H1 (cell line): ENCODE results near the gene MBNL2. TPM values are rescaled to one million over a fixed set of nuclear protein-coding genes. Genes with fewer than 3 reads are reported as not detected.

Experiments
- CTCF ChIA-PET: fragments of 300-600 bp; sonication (Branson Sonifier 250); formaldehyde crosslinking; loops from one replicate; lab custom pipeline; 2021; ENCODE audit not compliant: partially characterized antibody; lab: Charles Lee
- POLR2A ChIA-PET: fragments of 300-600 bp; sonication (Branson Sonifier 250); formaldehyde crosslinking; loops from one replicate; lab custom pipeline; 2021; ENCODE audit warnings: inconsistent platforms; ENCODE audit not compliant: partially characterized antibody; lab: Charles Lee
- DNase-seq, 2 experiments: peaks; one replicate each; pipeline versions ENCODE4 v3.0.0 to v3.0.0-alpha.2; 2010 to 2022; ENCODE audit warnings: low spot score in 2 of 2, low read depth in 1 of 2, mixed read lengths in 1 of 2
- FAIRE-seq: peaks from 2 replicates; lab custom pipeline; 2011; peaks lifted over from hg19 to GRCh38; lab: Jason Lieb, UNC
- H2AFZ ChIP-seq: 2 replicates; pipeline ENCODE4 v1.8.1; 2012; ENCODE audit warnings: low read length, inconsistent platforms
- H2AK5ac ChIP-seq: 2 replicates; pipeline ENCODE4 v1.6.1; 2013; ENCODE audit warnings: low read depth, low read length
- H2BK120ac ChIP-seq: replicated peaks from 2 replicates; pipeline ENCODE3; 2013; ENCODE audit warnings: low read depth, low read length, inconsistent platforms
- H2BK12ac ChIP-seq: 2 replicates; pipeline ENCODE4 v1.6.1; 2013; ENCODE audit warnings: low read depth, low read length
- H2BK15ac ChIP-seq: 2 replicates; pipeline ENCODE4 v1.6.1; 2013; ENCODE audit warnings: low read length
- H2BK20ac ChIP-seq: 2 replicates; pipeline ENCODE4 v1.6.1; 2013; ENCODE audit warnings: low read length
- H2BK5ac ChIP-seq: 2 replicates; pipeline ENCODE4 v1.6.1; 2013; ENCODE audit warnings: low read depth, low read length
- H3K14ac ChIP-seq: 2 replicates; pipeline ENCODE4 v1.6.1; 2013; ENCODE audit warnings: inconsistent platforms; ENCODE audit not compliant: insufficient read length
- H3K18ac ChIP-seq: 2 replicates; pipeline ENCODE4 v1.6.1; 2013; ENCODE audit warnings: low read length; ENCODE audit errors: extremely low read depth
- H3K23ac ChIP-seq: 2 replicates; pipeline ENCODE4 v1.6.1; 2013; ENCODE audit warnings: inconsistent platforms; ENCODE audit not compliant: insufficient read length
- H3K23me2 ChIP-seq: 2 replicates; pipeline ENCODE4 v1.6.1; 2013; ENCODE audit warnings: low read depth, low read length
- H3K27ac ChIP-seq: 2 replicates; pipeline ENCODE4 v1.6.1; 2011; ENCODE audit warnings: low read depth, low read length, inconsistent platforms
- H3K27me3 ChIP-seq, 4 experiments: replicated peaks in 1 of 4; 1 replicate in 1 of 4; 2 replicates in 3 of 4; pipeline versions ENCODE4 v1.6.1 to v1.8.1; 2011 to 2013; ENCODE audit warnings: low read length in 3 of 4, mild to moderate bottlenecking in 3 of 4, inconsistent platforms in 2 of 4, mixed read lengths in 2 of 4, moderate library complexity in 1 of 4; ENCODE audit not compliant: control insufficient read depth in 3 of 4, insufficient read depth in 3 of 4; ENCODE audit errors: extremely low read depth in 1 of 4
- H3K36me3 ChIP-seq, 4 experiments: 2 replicates each; pipeline versions ENCODE4 v1.6.1 to v1.8.1; 2011 to 2013; ENCODE audit warnings: mild to moderate bottlenecking in 4 of 4, low read length in 3 of 4, moderate library complexity in 2 of 4, control low read depth in 1 of 4, inconsistent platforms in 1 of 4; ENCODE audit not compliant: insufficient read depth in 4 of 4, control insufficient read depth in 2 of 4
- H3K4ac ChIP-seq: replicated peaks from 2 replicates; pipeline ENCODE3; 2013; ENCODE audit warnings: low read length, low read depth, mixed read lengths, inconsistent platforms; ENCODE audit not compliant: insufficient read length
- H3K4me1 ChIP-seq, 4 experiments: replicated peaks in 1 of 4; 1 replicate in 1 of 4; 2 replicates in 3 of 4; pipeline versions ENCODE4 v1.6.1 to v1.8.1; 2011 to 2013; ENCODE audit warnings: low read length in 3 of 4, inconsistent platforms in 2 of 4, mixed read lengths in 1 of 4; ENCODE audit not compliant: insufficient read depth in 4 of 4, control insufficient read depth in 3 of 4
- H3K4me2 ChIP-seq, 2 experiments: 2 replicates each; pipeline versions ENCODE4 v1.6.1 to v1.8.1; 2011 to 2013; ENCODE audit warnings: low read depth in 2 of 2, low read length in 2 of 2, control low read depth in 1 of 2, inconsistent platforms in 1 of 2, mild to moderate bottlenecking in 1 of 2; ENCODE audit not compliant: insufficient read depth in 1 of 2
- H3K4me3 ChIP-seq, 4 experiments: fragments of 200-600, 300-600 bp in 1 of 4; sonication (generic), shearing (Covaris generic), sonication (Bioruptor Twin) in 1 of 4; 2 replicates each; pipeline versions ENCODE4 v1.5.1 to v1.8.1; 2011 to 2016; ENCODE audit warnings: low read length in 4 of 4, low read depth in 3 of 4, control low read depth in 2 of 4, inconsistent platforms in 2 of 4, mild to moderate bottlenecking in 2 of 4, mixed read lengths in 1 of 4, moderate library complexity in 1 of 4; ENCODE audit not compliant: insufficient read depth in 2 of 4; ENCODE audit errors: extremely low read depth in 1 of 4
- H3K56ac ChIP-seq: replicated peaks from 2 replicates; pipeline ENCODE3; 2013; ENCODE audit warnings: low read depth, mild to moderate bottlenecking, mixed read lengths, low read length, inconsistent platforms; ENCODE audit not compliant: insufficient read length
- H3K79me1 ChIP-seq: 2 replicates; pipeline ENCODE4 v1.6.1; 2013; ENCODE audit warnings: low read depth, low read length, control low read depth
- H3K79me2 ChIP-seq, 2 experiments: 2 replicates each; pipeline versions ENCODE4 v1.6.1 to v1.8.1; 2012 to 2013; ENCODE audit warnings: low read length in 2 of 2, mild to moderate bottlenecking in 2 of 2, inconsistent platforms in 1 of 2; ENCODE audit not compliant: insufficient read depth in 2 of 2, control insufficient read depth in 1 of 2
- H3K9ac ChIP-seq, 4 experiments: replicated peaks in 1 of 4; 1 replicate in 1 of 4; 2 replicates in 3 of 4; pipeline versions ENCODE4 v1.6.1 to v1.8.1; 2011 to 2013; ENCODE audit warnings: low read depth in 3 of 4, low read length in 3 of 4, control low read depth in 2 of 4, mild to moderate bottlenecking in 2 of 4, moderate library complexity in 2 of 4, inconsistent platforms in 1 of 4; ENCODE audit errors: extremely low read depth in 1 of 4
- H3K9me3 ChIP-seq, 2 experiments: 2 replicates each; pipeline versions ENCODE4 v1.6.1 to v1.8.1; 2012 to 2013; ENCODE audit warnings: mild to moderate bottlenecking in 2 of 2, moderate library complexity in 2 of 2, control low read depth in 1 of 2, inconsistent platforms in 1 of 2, low read depth in 1 of 2, low read length in 1 of 2, mixed read lengths in 1 of 2; ENCODE audit not compliant: insufficient read depth in 2 of 2
- H4K20me1 ChIP-seq, 2 experiments: replicated peaks in 1 of 2; 2 replicates each; pipeline versions ENCODE3 to v1.8.1; 2011 to 2013; ENCODE audit warnings: inconsistent platforms in 2 of 2, low read length in 2 of 2, mild to moderate bottlenecking in 1 of 2; ENCODE audit not compliant: insufficient read depth in 2 of 2, control insufficient read depth in 1 of 2
- H4K5ac ChIP-seq: 2 replicates; pipeline ENCODE4 v1.6.1; 2013; ENCODE audit warnings: low read length, low read depth, mixed read lengths, inconsistent platforms; ENCODE audit not compliant: insufficient read length
- H4K8ac ChIP-seq: 2 replicates; pipeline ENCODE4 v1.8.0; 2013; ENCODE audit warnings: mild to moderate bottlenecking, moderate library complexity, low read length, inconsistent platforms; ENCODE audit not compliant: insufficient read depth; ENCODE audit errors: extremely low read depth
- H4K91ac ChIP-seq: replicated peaks from 2 replicates; pipeline ENCODE3; 2013; ENCODE audit warnings: low read length, mixed read lengths, inconsistent platforms; ENCODE audit not compliant: insufficient read length
- ASH2L ChIP-seq: fragments of 200-600, 300-600 bp; sonication (generic); IDR thresholded peaks from one replicate; pipeline ENCODE4 v1.7.1; 2017; ENCODE audit warnings: low read length
- CEBPB ChIP-seq: IDR thresholded peaks from 2 replicates; pipeline ENCODE4 v1.6.1; 2012; ENCODE audit warnings: low read depth, low read length
- FOSL1 ChIP-seq: IDR thresholded peaks from 2 replicates; pipeline ENCODE4 v1.6.1; 2011; ENCODE audit warnings: mild to moderate bottlenecking, low read depth, low read length, moderate library complexity; ENCODE audit not compliant: insufficient read depth
- GABPA ChIP-seq: IDR thresholded peaks from 2 replicates; pipeline ENCODE4 v1.6.1; 2011; ENCODE audit warnings: mild to moderate bottlenecking, low read length, moderate library complexity, borderline replicate concordance; ENCODE audit not compliant: insufficient read depth
- HDAC2 ChIP-seq, 2 experiments: fragments of 300-600 bp in 1 of 2; sonication (generic) in 1 of 2; IDR thresholded peaks; 2 replicates each; pipeline ENCODE4 v1.6.1; 2011 to 2012; ENCODE audit warnings: low read depth in 2 of 2, low read length in 2 of 2, mild to moderate bottlenecking in 2 of 2, moderate library complexity in 2 of 2, borderline replicate concordance in 1 of 2, inconsistent platforms in 1 of 2
- POLR2A ChIP-seq, 2 experiments: IDR thresholded peaks; 1 replicate in 1 of 2; 2 replicates in 1 of 2; pipeline ENCODE4 v1.6.1; 2011; ENCODE audit warnings: low read depth in 2 of 2, low read length in 2 of 2, mild to moderate bottlenecking in 2 of 2; ENCODE audit errors: control extremely low read depth in 1 of 2
- RBBP5 ChIP-seq: IDR thresholded peaks from 2 replicates; pipeline ENCODE4 v1.7.1; 2012; ENCODE audit warnings: low read depth, mild to moderate bottlenecking, inconsistent platforms, low read length, moderate library complexity, borderline replicate concordance
- RXRA ChIP-seq: IDR thresholded peaks from 2 replicates; pipeline ENCODE4 v1.6.1; 2011; ENCODE audit warnings: low read depth, mild to moderate bottlenecking, low read length, moderate library complexity; ENCODE audit not compliant: insufficient read depth
- SAP30 ChIP-seq: fragments of 300-600 bp; sonication (generic); IDR thresholded peaks from 2 replicates; pipeline ENCODE4 v1.7.1; 2012; ENCODE audit warnings: low read length, moderate library complexity, mild to moderate bottlenecking, inconsistent platforms; ENCODE audit not compliant: insufficient read depth, insufficient replicate concordance
- SIN3A ChIP-seq, 2 experiments: IDR thresholded peaks in 1 of 2; conservative IDR thresholded peaks in 1 of 2; 2 replicates each; pipeline ENCODE4 v1.6.1; 2011 to 2012; ENCODE audit warnings: low read length in 2 of 2, improper control_type of control experiment in 1 of 2, low read depth in 1 of 2, mild to moderate bottlenecking in 1 of 2
- SP2 ChIP-seq: IDR thresholded peaks from 2 replicates; pipeline ENCODE4 v1.6.1; 2012; ENCODE audit warnings: mild to moderate bottlenecking, low read length, inconsistent platforms
- TAF1 ChIP-seq: IDR thresholded peaks from 2 replicates; pipeline ENCODE4 v1.6.1; 2011; ENCODE audit warnings: mild to moderate bottlenecking, low read depth, low read length
- ZNF274 ChIP-seq: IDR thresholded peaks from 2 replicates; pipeline ENCODE4 v1.7.0; 2012; ENCODE audit warnings: low read length, borderline replicate concordance; ENCODE audit errors: extremely low read depth
- WGBS, 2 experiments: shearing (Covaris generic) in 1 of 2; methylation state at CpG; one replicate each; pipeline versions ENCODE4 v1.1.6 to v1.1.7; 2013 to 2015; ENCODE audit warnings: low lambda C conversion rate in 2 of 2, mixed read lengths in 2 of 2, inconsistent platforms in 1 of 2, low coverage in 1 of 2, missing lambda C conversion rate in 1 of 2; ENCODE audit not compliant: insufficient replicate concordance in 2 of 2, insufficient coverage in 1 of 2, insufficient read length in 1 of 2; ENCODE audit errors: extremely low coverage in 1 of 2, missing lambda C conversion rate in 1 of 2; 5-methylcytosine and 5-hydroxymethylcytosine counted together
- polyA plus RNA-seq, 7 experiments: library from polyadenylated mRNA; depleted of rRNA in 3 of 7; stranded (reverse) in 5 of 7; unstranded in 2 of 7; fragments of >200 nt in 5 of 7; fragments of 200-250 nt in 2 of 7; gene quantifications; 1 replicate in 5 of 7; 2 replicates in 1 of 7; 4 replicates in 1 of 7; pipeline versions ENCODE4 v1.2.1 to v1.2.3, GENCODE V29; 2011 to 2013; ENCODE audit warnings: missing spikeins in 2 of 7, mixed read lengths in 2 of 7
- total RNA-seq: library from RNA; stranded (reverse); fragmentation: NEBNext Ultra II Directional; extraction: Animal tissue kit (Norgen Biotek cat#: 25700); gene quantifications from 2 replicates; pipeline ENCODE4 v1.2.1, GENCODE V29; 2021
- TF ChIP-seq, protein P1 (sequence below): IDR thresholded peaks from 2 replicates; pipeline ENCODE4 v1.6.1; 2011; ENCODE audit warnings: low read depth, mild to moderate bottlenecking, low read length; ENCODE audit not compliant: insufficient read depth

Gene MBNL2
- total and polyA plus RNA-seq, 2 of the 8 experiments (the other 6 are each of a cell fraction or from before 2014, with no cell fraction given) = 1.0 to 2.6 TPM

DNA sequence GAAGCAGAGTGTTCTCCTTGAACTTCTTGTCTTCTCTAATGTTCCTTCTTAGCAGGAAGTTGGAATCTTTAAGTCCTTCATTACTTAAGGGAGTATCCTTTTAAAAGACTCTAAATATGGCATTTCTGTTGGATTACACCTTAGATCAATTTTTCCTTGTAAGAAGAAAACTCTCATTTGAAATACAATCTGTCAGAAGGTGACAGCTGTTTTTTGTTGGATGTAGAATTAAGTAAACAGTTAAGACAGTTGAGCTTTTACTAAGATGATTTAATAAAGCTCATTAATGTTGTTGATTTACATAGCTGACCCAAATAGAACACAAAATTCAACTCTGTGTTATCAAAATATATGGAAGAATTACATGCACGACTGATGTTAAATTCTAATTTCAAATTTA is 16.7 kb upstream of the MBNL2 start:
- Histone ChIP-seq H3K9me3 (no peaks in the 10 kb centered on the region), H3K23ac (no peak overlapping the region), H4K5ac (no peak overlapping the region), H3K23me2 (no peaks in the 10 kb centered on the region), H3K27ac (no peak overlapping the region), H4K91ac (no peak overlapping the region), H3K14ac (no peak overlapping the region), H3K79me2 (no peaks in the 10 kb centered on the region), H3K4me2 (no peak overlapping the region), H3K18ac (no peak overlapping the region), H4K8ac (no peak overlapping the region), H2BK15ac (no peak overlapping the region), H3K56ac (no peak overlapping the region), H2AFZ (no peak overlapping the region), H3K36me3 (no peaks in the 10 kb centered on the region), H2BK12ac (no peak overlapping the region), H3K4me3 (no peak overlapping the region), H3K9ac (no peak overlapping the region), H3K27me3 (no peaks in the 10 kb centered on the region), H2BK20ac (no peak overlapping the region), H2BK120ac (no peak overlapping the region), H2BK5ac (no peak overlapping the region), H4K20me1 (no peaks in the 10 kb centered on the region), H3K4me1 (no peaks in the 10 kb centered on the region), H3K79me1 (no peaks in the 10 kb centered on the region), H2AK5ac (no peak overlapping the region), H3K4ac (no peak overlapping the region)
- DNase-seq (no peak), FAIRE-seq (no peak)
- POLR2A ChIA-PET = no interaction called here
- 88% methylated on average over 1 of the region's 1 CpG; no CpG with 5 or more reads in 1 of the 2 experiments for WGBS, 2 experiments
- CTCF ChIA-PET = interaction anchor here (0.6 kb wide), 1 partner anchor 918 kb away, joined by 3 read pairs; no protein-coding TSS in a partner anchor
- TF ChIP-seq RBBP5 (no peak), CEBPB (no peak), POLR2A (IDR thresholded peaks at IDR 0.05; ENCODE audit: control extremely low read depth in 1 of 2, low read depth in 2 of 2, low read length in 2 of 2) (no peak), FOSL1 (no peak), SIN3A (conservative IDR thresholded peaks at IDR 0.05 in 1 of 2, IDR thresholded peaks at IDR 0.05 in 1 of 2; ENCODE audit: low read depth in 1 of 2, low read length in 2 of 2) (no peak), GABPA (no peak), SP2 (no peak), SAP30 (no peak), HDAC2 (IDR thresholded peaks at IDR 0.05; ENCODE audit: borderline replicate concordance in 1 of 2, low read depth in 2 of 2, low read length in 2 of 2) (no peak), RXRA (no peak), TAF1 (no peak), ZNF274 (no peak), ASH2L (no peak)
- TF ChIP-seq, protein P1, sequence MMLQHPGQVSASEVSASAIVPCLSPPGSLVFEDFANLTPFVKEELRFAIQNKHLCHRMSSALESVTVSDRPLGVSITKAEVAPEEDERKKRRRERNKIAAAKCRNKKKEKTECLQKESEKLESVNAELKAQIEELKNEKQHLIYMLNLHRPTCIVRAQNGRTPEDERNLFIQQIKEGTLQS = no peak
